ENCODE measurements around the gene ANP32E.

DNA sequence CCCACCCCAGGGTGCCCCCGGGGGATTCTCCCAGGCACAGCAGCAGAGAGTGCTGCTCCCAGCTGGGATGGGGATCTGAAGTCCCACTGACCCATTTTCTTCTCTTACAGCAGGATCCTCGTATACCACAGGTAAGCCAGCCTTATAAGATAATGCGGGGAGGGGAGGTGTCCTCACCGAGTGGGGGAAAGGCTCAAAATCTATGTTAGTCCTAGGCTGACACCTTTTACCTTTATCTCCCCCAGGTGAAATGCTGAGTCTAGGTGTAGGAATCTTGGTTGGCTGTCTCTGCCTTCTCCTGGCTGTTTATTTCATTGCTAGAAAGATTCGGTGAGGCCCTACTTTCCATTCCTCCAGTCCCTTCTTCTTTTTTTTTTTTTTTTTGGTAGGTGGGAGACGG is 27.6 kb upstream of the ANP32E start:
- TF ChIP-seq, protein P1, sequence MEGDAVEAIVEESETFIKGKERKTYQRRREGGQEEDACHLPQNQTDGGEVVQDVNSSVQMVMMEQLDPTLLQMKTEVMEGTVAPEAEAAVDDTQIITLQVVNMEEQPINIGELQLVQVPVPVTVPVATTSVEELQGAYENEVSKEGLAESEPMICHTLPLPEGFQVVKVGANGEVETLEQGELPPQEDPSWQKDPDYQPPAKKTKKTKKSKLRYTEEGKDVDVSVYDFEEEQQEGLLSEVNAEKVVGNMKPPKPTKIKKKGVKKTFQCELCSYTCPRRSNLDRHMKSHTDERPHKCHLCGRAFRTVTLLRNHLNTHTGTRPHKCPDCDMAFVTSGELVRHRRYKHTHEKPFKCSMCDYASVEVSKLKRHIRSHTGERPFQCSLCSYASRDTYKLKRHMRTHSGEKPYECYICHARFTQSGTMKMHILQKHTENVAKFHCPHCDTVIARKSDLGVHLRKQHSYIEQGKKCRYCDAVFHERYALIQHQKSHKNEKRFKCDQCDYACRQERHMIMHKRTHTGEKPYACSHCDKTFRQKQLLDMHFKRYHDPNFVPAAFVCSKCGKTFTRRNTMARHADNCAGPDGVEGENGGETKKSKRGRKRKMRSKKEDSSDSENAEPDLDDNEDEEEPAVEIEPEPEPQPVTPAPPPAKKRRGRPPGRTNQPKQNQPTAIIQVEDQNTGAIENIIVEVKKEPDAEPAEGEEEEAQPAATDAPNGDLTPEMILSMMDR (IDR thresholded peaks at IDR 0.05), result no peak
- TF ChIP-seq POLR2A (IDR thresholded peaks at IDR 0.05), result no peak
